WTC11 (cell line): ENCODE results near the gene PRAC2. TPM values are rescaled to one million over a fixed set of nuclear protein-coding genes. Genes with fewer than 3 reads are reported as not detected.

ENCODE experiments used
- ATAC-seq: fragments of 200-7000 bp; cut with Tn5 transposase; 2 replicates; pipeline ENCODE4 v1.10.0; 2021; ENCODE audit warnings: mild to moderate bottlenecking, moderate library complexity
- CTCF ChIA-PET: fragments of 300-600 bp; sonication (Branson Sonifier 250); formaldehyde crosslinking; loops from one replicate; lab custom pipeline; 2021; ENCODE audit warnings: antibody characterized with exemption; lab: Charles Lee
- POLR2A ChIA-PET: fragments of 350-600 bp; sonication (Branson Sonifier 250); formaldehyde crosslinking; loops from one replicate; lab custom pipeline; 2021; ENCODE audit warnings: antibody characterized with exemption; lab: Charles Lee
- DNase-seq: peaks from one replicate; pipeline ENCODE4 v3.0.0; 2021; ENCODE audit warnings: low spot score
- H3K27ac Mint-ChIP-seq: 2 replicates; pipeline ENCODE4 v1.8.0; 2021; ENCODE audit warnings: mixed read lengths
- H3K27me3 Mint-ChIP-seq: 2 replicates; pipeline ENCODE4 v1.8.0; 2021; ENCODE audit warnings: low read depth, mild to moderate bottlenecking, moderate library complexity, mixed read lengths
- H3K36me3 Mint-ChIP-seq: 2 replicates; pipeline ENCODE4 v1.8.0; 2021; ENCODE audit warnings: mixed read lengths
- H3K4me1 Mint-ChIP-seq: 2 replicates; pipeline ENCODE4 v1.8.0; 2022; ENCODE audit warnings: mixed read lengths
- H3K4me3 Mint-ChIP-seq: 2 replicates; pipeline ENCODE4 v1.8.0; 2021; ENCODE audit warnings: mild to moderate bottlenecking, moderate library complexity, mixed read lengths
- H3K9me3 Mint-ChIP-seq: 2 replicates; pipeline ENCODE4 v1.8.0; 2021; ENCODE audit warnings: mixed read lengths
- CDX4 ChIP-seq: fragments of 250-450 bp; sonication (Bioruptor Pico); IDR thresholded peaks from 2 replicates; pipeline ENCODE4 v1.9.0; 2021; ENCODE audit warnings: moderate library complexity, mild to moderate bottlenecking, inconsistent platforms, borderline replicate concordance
- E2F1 ChIP-seq: sonication (generic); formaldehyde crosslinking; IDR thresholded peaks from 2 replicates; pipeline ENCODE4 v1.8.0; 2022; ENCODE audit warnings: mild to moderate bottlenecking, missing genetic modification reagents
- GRHL2 ChIP-seq: fragments of 250-450 bp; sonication (Bioruptor Pico); IDR thresholded peaks from 2 replicates; pipeline ENCODE4 v1.8.0; 2022; ENCODE audit warnings: mild to moderate bottlenecking, moderate library complexity; ENCODE audit not compliant: insufficient replicate concordance, severe bottlenecking
- NFE2L1 ChIP-seq: sonication (generic); formaldehyde crosslinking; IDR thresholded peaks from 2 replicates; pipeline ENCODE4 v1.8.1; 2023; ENCODE audit warnings: missing genetic modification reagents
- NFYB ChIP-seq: sonication (generic); formaldehyde crosslinking; conservative IDR thresholded peaks from 2 replicates; pipeline ENCODE4 v1.8.0; 2022; ENCODE audit warnings: low read depth, missing genetic modification reagents
- SOX15 ChIP-seq: fragments of 250-450 bp; sonication (Bioruptor Pico); IDR thresholded peaks from 2 replicates; pipeline ENCODE4 v1.9.0; 2021; ENCODE audit warnings: mild to moderate bottlenecking
- ZNF121 ChIP-seq: sonication (generic); formaldehyde crosslinking; IDR thresholded peaks from 2 replicates; pipeline ENCODE4 v1.8.0; 2023; ENCODE audit warnings: missing genetic modification reagents
- ZNF138 ChIP-seq: sonication (generic); formaldehyde crosslinking; conservative IDR thresholded peaks from 2 replicates; pipeline ENCODE4 v1.8.1; 2022; ENCODE audit warnings: mild to moderate bottlenecking, moderate library complexity, missing genetic modification reagents
- ZNF232 ChIP-seq: sonication (generic); formaldehyde crosslinking; IDR thresholded peaks from 2 replicates; pipeline ENCODE4 v1.8.0; 2022; ENCODE audit warnings: mild to moderate bottlenecking, missing genetic modification reagents
- ZNF423 ChIP-seq: fragments of 250-450 bp; sonication (Bioruptor Pico); IDR thresholded peaks from 2 replicates; pipeline ENCODE4 v2.1.2; 2022; ENCODE audit warnings: mild to moderate bottlenecking, moderate library complexity
- total RNA-seq: library from RNA; stranded (reverse); gene quantifications from 3 replicates; pipeline ENCODE4 v1.2.3, GENCODE V29; 2021
- TF ChIP-seq, protein P1 (sequence below): sonication (generic); formaldehyde crosslinking; IDR thresholded peaks from 2 replicates; pipeline ENCODE4 v1.8.1; 2023; ENCODE audit warnings: mild to moderate bottlenecking, missing genetic modification reagents, moderate library complexity
- TF ChIP-seq, protein P2 (sequence below): sonication (generic); formaldehyde crosslinking; IDR thresholded peaks from 2 replicates; pipeline ENCODE4 v1.8.1; 2022; ENCODE audit warnings: missing genetic modification reagents, borderline replicate concordance
- TF ChIP-seq, protein P3 (sequence below): sonication (generic); formaldehyde crosslinking; IDR thresholded peaks from 2 replicates; pipeline ENCODE4 v1.8.0; 2023; ENCODE audit warnings: missing genetic modification reagents
- TF ChIP-seq, protein P4 (sequence below): sonication (generic); formaldehyde crosslinking; IDR thresholded peaks from 2 replicates; pipeline ENCODE4 v1.8.1; 2022; ENCODE audit warnings: mild to moderate bottlenecking, missing genetic modification reagents, moderate library complexity, borderline replicate concordance
- TF ChIP-seq, protein P5 (sequence below): sonication (generic); formaldehyde crosslinking; conservative IDR thresholded peaks from 2 replicates; pipeline ENCODE4 v1.8.1; 2022; ENCODE audit warnings: mild to moderate bottlenecking, missing genetic modification reagents

Gene PRAC2
- total RNA-seq, 1 experiment from 2014 or later, result 22.3 TPM

DNA sequence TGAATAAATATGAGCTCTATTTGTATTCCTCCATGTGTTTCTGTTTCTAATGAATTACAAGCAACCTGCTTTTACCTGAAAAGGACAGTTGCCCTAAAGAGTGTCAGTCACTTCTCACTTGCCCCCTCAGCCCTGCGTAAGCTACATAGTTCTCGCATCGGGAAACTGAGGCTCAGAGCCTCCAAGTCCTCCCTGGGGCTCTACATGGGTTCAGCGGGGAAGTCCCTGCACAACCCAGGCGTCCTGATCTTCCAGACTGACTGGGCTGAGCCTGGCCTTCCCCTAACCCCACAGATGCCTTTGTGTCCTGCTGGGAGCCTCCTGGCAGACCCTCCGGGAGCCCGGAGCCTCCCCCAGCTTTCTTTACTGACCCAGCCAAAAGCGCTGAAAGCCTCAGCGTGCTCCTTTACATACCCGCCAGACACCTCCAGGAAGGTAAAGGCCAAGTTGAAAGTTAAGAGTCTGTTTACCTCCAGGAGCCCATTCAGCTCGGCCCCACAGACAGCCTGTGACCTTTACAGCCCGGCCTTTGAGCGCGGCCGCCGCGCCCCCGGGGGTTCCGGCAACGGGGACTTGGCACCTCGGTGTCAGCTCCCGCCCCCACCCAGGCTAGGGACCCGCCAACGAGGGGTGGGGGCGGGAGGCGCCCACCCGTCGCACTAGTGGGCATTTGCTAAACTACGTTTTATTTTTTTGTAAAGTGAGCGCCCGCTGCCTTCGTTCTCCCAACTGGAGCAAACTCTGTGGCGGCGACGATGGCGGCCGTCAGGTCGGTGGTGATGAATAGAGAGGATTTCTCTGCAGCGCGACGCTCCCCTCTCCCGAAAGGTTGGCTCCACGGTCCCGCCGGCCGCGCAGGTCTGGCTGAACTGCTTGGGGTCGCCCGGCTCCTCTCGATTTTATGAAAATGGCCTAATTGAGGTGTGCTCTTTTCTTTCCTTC is 10.0 kb downstream of the PRAC2 start:
- peak; percentile 63 for ATAC-seq

DNA sequence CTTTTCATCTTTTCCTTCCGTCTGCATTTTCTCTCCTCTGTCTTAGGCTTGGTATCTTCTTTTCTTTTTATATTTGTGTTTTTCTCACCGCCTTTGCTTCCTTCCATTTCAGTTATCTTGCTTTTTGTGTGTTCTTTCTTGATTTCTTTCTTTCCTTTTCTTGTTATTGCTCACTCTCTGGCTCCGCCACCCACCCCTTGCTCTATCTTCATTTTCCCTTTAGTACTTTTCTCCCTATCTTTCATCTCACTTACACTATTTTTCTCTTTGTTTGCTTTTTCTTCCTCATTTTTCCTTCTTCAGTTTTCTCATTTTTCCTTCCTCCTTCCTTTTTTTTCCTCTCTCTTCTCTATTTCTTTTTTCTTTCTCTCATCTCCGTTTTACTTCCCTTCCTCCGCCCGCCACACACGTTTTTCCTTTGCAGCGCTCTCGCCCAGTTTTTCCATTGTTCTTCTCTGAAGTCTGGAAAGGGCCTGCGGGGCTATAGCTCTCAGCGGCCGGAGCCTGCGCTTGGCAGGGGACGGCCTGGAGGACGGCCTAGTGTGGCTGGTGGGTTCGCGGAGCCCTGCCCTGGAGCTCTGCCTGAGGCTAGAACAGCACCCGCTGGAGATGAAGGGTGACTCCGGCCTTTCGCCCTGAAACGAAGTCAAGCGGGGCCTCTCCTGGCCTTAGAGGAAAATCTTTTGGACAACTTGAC is 10.8 kb downstream of the PRAC2 start:
- H3K27ac Mint-ChIP-seq, result no peak overlapping the region
- 0 out of 2 replicates have a peak, but pooled peaks have one; percentile 4 for ATAC-seq
- H3K4me3 Mint-ChIP-seq, result peak overlapping the region; percentile 65
- H3K4me1 Mint-ChIP-seq, result peaks cover 35% of the 10 kb centered on the region
- DNase-seq, result no peak
- TF ChIP-seq, protein P1, sequence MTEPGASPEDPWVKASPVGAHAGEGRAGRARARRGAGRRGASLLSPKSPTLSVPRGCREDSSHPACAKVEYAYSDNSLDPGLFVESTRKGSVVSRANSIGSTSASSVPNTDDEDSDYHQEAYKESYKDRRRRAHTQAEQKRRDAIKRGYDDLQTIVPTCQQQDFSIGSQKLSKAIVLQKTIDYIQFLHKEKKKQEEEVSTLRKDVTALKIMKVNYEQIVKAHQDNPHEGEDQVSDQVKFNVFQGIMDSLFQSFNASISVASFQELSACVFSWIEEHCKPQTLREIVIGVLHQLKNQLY (CRISPR knock-in tag), result no peak
- TF ChIP-seq, protein P2, sequence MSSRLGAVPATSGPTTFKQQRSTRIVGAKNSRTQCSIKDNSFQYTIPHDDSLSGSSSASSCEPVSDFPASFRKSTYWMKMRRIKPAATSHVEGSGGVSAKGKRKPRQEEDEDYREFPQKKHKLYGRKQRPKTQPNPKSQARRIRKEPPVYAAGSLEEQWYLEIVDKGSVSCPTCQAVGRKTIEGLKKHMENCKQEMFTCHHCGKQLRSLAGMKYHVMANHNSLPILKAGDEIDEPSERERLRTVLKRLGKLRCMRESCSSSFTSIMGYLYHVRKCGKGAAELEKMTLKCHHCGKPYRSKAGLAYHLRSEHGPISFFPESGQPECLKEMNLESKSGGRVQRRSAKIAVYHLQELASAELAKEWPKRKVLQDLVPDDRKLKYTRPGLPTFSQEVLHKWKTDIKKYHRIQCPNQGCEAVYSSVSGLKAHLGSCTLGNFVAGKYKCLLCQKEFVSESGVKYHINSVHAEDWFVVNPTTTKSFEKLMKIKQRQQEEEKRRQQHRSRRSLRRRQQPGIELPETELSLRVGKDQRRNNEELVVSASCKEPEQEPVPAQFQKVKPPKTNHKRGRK (CRISPR knock-in tag), result peak; percentile 94
- TF ChIP-seq, all 79 proteins: peak for 1
- POLR2A ChIA-PET, result no interaction called here
- no peaks in the 10 kb centered on the region for H3K36me3 Mint-ChIP-seq
- H3K27me3 Mint-ChIP-seq, result peaks cover 100% of the 10 kb centered on the region
- H3K9me3 Mint-ChIP-seq, result no peaks in the 10 kb centered on the region
- CTCF ChIA-PET, result interaction anchor here (0.7 to 9.3 kb wide), 7 partner anchors 10 to 145 kb away, joined by 3 to 70 read pairs (median 4); partner anchors contain the start of genes PRAC1 and PRAC2

More for the DNA sequence above, 10.0 kb downstream of the PRAC2 start:
- H3K27me3 Mint-ChIP-seq, result peaks cover 100% of the 10 kb centered on the region
- TF ChIP-seq, protein P3, sequence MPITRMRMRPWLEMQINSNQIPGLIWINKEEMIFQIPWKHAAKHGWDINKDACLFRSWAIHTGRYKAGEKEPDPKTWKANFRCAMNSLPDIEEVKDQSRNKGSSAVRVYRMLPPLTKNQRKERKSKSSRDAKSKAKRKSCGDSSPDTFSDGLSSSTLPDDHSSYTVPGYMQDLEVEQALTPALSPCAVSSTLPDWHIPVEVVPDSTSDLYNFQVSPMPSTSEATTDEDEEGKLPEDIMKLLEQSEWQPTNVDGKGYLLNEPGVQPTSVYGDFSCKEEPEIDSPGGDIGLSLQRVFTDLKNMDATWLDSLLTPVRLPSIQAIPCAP (CRISPR knock-in tag), result no peak
- TF ChIP-seq SOX15 (CRISPR knock-in tag) (no peak), ZNF232 (no peak), CDX4 (CRISPR knock-in tag) (no peak), ZNF423 (CRISPR knock-in tag) (peak; percentile 82), E2F1 (CRISPR knock-in tag) (no peak)
- H3K4me1 Mint-ChIP-seq, result peaks cover 31% of the 10 kb centered on the region
- no peak overlapping the region for H3K27ac Mint-ChIP-seq
- H3K36me3 Mint-ChIP-seq, result no peaks in the 10 kb centered on the region
- DNase-seq, result no peak
- ChIA-PET POLR2A (no interaction called here), CTCF (interaction anchor here (0.6 to 9.3 kb wide), 7 partner anchors 9 to 154 kb away, joined by 3 to 70 read pairs (median 5); partner anchors contain the start of genes PRAC1 and PRAC2)
- peak overlapping the region; percentile 65 for H3K4me3 Mint-ChIP-seq
- no peaks in the 10 kb centered on the region for H3K9me3 Mint-ChIP-seq

GRCh38 chr17:48734333-48735061 is 11.5 kb downstream of the PRAC2 start:
- H3K27me3 Mint-ChIP-seq, result peaks cover 100% of the 10 kb centered on the region
- POLR2A ChIA-PET, result no interaction called here
- TF ChIP-seq NFYB (CRISPR knock-in tag) (no peak), NFE2L1 (CRISPR knock-in tag) (no peak), GRHL2 (CRISPR knock-in tag) (no peak), ZNF138 (no peak), CDX4 (CRISPR knock-in tag) (no peak), ZNF121 (CRISPR knock-in tag) (no peak)
- TF ChIP-seq, protein P2 (CRISPR knock-in tag), result no peak
- TF ChIP-seq, protein P4, sequence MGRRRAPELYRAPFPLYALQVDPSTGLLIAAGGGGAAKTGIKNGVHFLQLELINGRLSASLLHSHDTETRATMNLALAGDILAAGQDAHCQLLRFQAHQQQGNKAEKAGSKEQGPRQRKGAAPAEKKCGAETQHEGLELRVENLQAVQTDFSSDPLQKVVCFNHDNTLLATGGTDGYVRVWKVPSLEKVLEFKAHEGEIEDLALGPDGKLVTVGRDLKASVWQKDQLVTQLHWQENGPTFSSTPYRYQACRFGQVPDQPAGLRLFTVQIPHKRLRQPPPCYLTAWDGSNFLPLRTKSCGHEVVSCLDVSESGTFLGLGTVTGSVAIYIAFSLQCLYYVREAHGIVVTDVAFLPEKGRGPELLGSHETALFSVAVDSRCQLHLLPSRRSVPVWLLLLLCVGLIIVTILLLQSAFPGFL (CRISPR knock-in tag), result no peak
- TF ChIP-seq, protein P5, sequence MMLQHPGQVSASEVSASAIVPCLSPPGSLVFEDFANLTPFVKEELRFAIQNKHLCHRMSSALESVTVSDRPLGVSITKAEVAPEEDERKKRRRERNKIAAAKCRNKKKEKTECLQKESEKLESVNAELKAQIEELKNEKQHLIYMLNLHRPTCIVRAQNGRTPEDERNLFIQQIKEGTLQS (CRISPR knock-in tag), result no peak

More at GRCh38 chr17:48734333-48735061, 11.5 kb downstream of the PRAC2 start:
- CTCF ChIA-PET, result interaction anchor here (0.7 to 9.3 kb wide), 7 partner anchors 11 to 145 kb away, joined by 3 to 70 read pairs (median 4); partner anchors contain the start of genes PRAC1 and PRAC2
- peak overlapping the region; percentile 65; the same call in 1 of the 2 replicates for H3K4me3 Mint-ChIP-seq
- ATAC-seq (no peak), DNase-seq (no peak)
- peaks cover 36% of the 10 kb centered on the region for H3K4me1 Mint-ChIP-seq
- H3K9me3 Mint-ChIP-seq, result no peaks in the 10 kb centered on the region
- no peak overlapping the region for H3K27ac Mint-ChIP-seq
- H3K36me3 Mint-ChIP-seq, result no peaks in the 10 kb centered on the region
